HL-60 (cell line): ENCODE measurements around the gene PPP1R12B.
"Not testable (repeated sequence)": the region's sequence is repeated elsewhere in the genome, so short reads cannot be mapped to it uniquely, and the experiment has no call there.

Experiments used
- DNase-seq, 2 experiments: peaks; one replicate each; pipeline ENCODE4 v3.0.0-alpha.2; 2010 to 2020; ENCODE audit warnings: low read depth in 1 of 2, low spot score in 1 of 2
- H3K27ac ChIP-seq: fragments of 250-450 bp; sonication (Bioruptor Pico); replicated peaks from 2 replicates; pipeline ENCODE4 v1.5.1; 2020; ENCODE audit warnings: mild to moderate bottlenecking, moderate library complexity
- H3K27me3 ChIP-seq: fragments of 250-450 bp; sonication (Bioruptor Pico); 2 replicates; pipeline ENCODE4 v1.5.1; 2021; ENCODE audit warnings: mild to moderate bottlenecking, moderate library complexity; ENCODE audit not compliant: insufficient read depth, poor library complexity, severe bottlenecking
- H3K4me3 ChIP-seq: replicated peaks from 2 replicates; pipeline ENCODE4 v1.5.1; 2011; ENCODE audit warnings: mild to moderate bottlenecking, control low read depth, low read length; ENCODE audit not compliant: insufficient read depth
- CTCF ChIP-seq: IDR thresholded peaks from one replicate; pipeline ENCODE4 v1.5.1; 2011; ENCODE audit warnings: low read length, control low read depth, inconsistent platforms; ENCODE audit not compliant: insufficient read depth
- GABPA ChIP-seq: IDR thresholded peaks from 2 replicates; pipeline ENCODE4 v1.6.1; 2012; ENCODE audit warnings: low read depth
- POLR2AphosphoS5 ChIP-seq: IDR thresholded peaks from 2 replicates; pipeline ENCODE4 v1.6.1; 2012; ENCODE audit warnings: low read depth
- SPI1 ChIP-seq: IDR thresholded peaks from 2 replicates; pipeline ENCODE4 v1.6.1; 2012; ENCODE audit warnings: low read depth, mild to moderate bottlenecking, borderline replicate concordance
- TF ChIP-seq, protein P1 (sequence below): IDR thresholded peaks from 2 replicates; pipeline ENCODE4 v1.6.1; 2012; ENCODE audit warnings: low read depth; ENCODE audit not compliant: insufficient replicate concordance

PPP1R12B gene

DNA sequence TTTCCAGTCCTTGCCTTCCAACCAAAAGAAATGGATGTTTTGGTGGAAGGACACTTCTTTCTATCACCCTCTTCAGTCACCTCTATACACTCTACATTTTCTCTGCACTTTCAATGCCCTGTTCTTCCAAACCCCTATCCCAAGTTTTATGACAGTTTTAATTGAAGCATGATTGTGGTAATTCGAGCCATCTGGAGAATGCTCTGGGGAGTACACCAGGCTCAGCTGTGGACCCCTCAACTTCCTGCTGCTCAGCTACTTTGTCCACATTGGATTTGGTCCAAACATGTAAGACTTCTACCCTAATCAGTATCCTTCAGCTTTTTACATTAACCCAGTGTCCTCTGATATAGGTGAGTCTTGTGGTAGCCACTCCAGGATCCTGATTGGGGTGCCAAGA is 232.1 kb downstream of the PPP1R12B start:
- TF ChIP-seq SPI1, result no peak
- Histone ChIP-seq H3K27me3 (no peaks in the 10 kb centered on the region), H3K27ac (no peak overlapping the region), H3K4me3 (no peak overlapping the region)
- DNase-seq, result no peak

DNA sequence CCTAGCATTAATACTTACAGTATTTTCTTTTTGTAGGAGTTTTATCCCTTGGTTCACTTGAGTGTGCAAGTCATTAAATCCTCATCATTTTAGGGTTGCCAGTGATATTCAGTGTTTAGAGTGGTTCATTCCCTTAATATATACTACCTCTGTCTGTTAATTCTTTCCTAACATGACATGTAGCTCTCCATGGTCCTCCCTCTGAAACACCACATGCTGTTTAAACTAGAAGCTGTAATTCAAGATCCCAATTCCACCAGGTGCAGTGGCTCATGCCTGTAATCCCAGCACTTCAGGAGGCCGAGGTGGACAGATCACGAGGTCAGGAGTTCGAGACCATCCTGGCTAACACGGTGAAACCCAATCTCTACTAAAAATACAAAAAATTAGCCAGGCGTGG is 233.9 kb downstream of the PPP1R12B start:
- TF ChIP-seq, protein P1, sequence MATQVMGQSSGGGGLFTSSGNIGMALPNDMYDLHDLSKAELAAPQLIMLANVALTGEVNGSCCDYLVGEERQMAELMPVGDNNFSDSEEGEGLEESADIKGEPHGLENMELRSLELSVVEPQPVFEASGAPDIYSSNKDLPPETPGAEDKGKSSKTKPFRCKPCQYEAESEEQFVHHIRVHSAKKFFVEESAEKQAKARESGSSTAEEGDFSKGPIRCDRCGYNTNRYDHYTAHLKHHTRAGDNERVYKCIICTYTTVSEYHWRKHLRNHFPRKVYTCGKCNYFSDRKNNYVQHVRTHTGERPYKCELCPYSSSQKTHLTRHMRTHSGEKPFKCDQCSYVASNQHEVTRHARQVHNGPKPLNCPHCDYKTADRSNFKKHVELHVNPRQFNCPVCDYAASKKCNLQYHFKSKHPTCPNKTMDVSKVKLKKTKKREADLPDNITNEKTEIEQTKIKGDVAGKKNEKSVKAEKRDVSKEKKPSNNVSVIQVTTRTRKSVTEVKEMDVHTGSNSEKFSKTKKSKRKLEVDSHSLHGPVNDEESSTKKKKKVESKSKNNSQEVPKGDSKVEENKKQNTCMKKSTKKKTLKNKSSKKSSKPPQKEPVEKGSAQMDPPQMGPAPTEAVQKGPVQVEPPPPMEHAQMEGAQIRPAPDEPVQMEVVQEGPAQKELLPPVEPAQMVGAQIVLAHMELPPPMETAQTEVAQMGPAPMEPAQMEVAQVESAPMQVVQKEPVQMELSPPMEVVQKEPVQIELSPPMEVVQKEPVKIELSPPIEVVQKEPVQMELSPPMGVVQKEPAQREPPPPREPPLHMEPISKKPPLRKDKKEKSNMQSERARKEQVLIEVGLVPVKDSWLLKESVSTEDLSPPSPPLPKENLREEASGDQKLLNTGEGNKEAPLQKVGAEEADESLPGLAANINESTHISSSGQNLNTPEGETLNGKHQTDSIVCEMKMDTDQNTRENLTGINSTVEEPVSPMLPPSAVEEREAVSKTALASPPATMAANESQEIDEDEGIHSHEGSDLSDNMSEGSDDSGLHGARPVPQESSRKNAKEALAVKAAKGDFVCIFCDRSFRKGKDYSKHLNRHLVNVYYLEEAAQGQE, result peak; percentile 76

DNA sequence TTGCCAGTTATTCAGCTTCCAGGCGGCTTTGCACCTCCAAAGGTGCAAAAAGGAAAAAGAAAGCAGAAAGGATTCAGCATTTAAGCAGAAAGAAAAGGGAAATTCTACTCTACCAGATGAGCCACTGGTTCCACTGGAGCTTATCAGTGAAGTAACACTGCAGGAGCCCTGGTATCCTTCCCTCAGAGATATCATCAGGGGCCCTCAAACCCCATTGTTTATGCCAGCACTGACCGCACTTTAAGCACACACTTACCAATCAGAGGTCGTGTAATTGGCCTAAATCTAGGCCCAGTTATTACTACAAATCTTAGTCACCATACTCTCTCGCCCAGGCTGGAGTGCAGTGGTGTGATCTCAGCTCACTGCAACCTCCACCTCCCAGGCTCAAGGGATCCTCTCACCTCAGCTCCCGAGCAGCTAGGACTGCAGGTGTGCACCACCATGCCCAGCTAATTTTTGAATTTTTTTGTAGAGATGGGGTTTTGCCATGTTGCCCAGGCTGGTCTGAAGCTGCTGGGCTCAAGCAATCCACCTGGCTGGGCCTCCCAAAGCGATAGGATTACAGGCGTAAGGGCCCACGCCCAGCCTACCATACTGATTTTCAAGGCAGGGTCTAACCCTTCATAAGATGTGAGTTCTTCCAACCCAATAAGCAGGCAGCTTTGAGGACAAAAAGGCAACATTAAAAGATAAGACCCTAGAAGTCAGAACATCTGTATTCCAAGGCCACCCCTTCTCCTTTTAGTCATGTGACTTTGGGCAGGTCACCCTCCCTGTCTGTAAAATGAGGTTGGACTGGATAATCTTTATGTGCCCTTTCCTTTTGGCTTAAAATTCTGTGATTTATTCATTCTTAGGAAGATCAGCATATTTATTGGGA is 236.4 kb downstream of the PPP1R12B start:
- Histone ChIP-seq H3K4me3 (no peak overlapping the region), H3K27ac (no peak overlapping the region), H3K27me3 (no peaks in the 10 kb centered on the region)
- TF ChIP-seq SPI1, result no peak
- TF ChIP-seq GABPA, result no peak
- TF ChIP-seq, protein P1, result no peak
- no peak for TF ChIP-seq POLR2AphosphoS5
- no peak for TF ChIP-seq CTCF
- no peak for DNase-seq

More for the DNA sequence above, 233.9 kb downstream of the PPP1R12B start:
- H3K27me3 ChIP-seq, DNase-seq, H3K27ac ChIP-seq, H3K4me3 ChIP-seq: not testable (repeated sequence)

DNA sequence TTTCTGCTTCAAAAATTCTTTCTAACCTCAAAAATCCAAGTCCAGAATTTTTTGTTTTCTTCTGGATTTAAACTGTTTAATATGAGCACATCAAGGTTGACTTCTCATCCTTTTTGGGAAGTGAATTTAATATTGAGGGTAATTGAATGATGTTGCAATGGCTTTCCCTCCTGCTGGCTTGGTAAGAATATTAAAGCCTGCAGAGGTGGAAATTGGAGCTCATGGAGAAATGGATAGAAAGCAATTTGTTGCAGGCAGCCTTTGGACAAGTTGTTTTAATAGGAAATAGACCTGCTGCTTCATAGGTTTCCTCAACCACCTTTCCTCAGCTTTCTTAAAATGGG is 237.1 kb downstream of the PPP1R12B start:
- H3K27ac ChIP-seq, result no peak overlapping the region
- TF ChIP-seq, protein P1, result no peak
- TF ChIP-seq GABPA (no peak), POLR2AphosphoS5 (no peak), SPI1 (no peak), CTCF (no peak)
- DNase-seq, result no peak
- H3K4me3 ChIP-seq, result no peak overlapping the region
- no peaks in the 10 kb centered on the region for H3K27me3 ChIP-seq
